D721Med (cell line): ENCODE measurements around the gene CDH2.

ENCODE experiments used
- DNase-seq: peaks from one replicate; pipeline ENCODE4 v3.0.0; 2011; ENCODE audit warnings: low spot score; ENCODE audit not compliant: insufficient read length
- FAIRE-seq: peaks from 2 replicates; lab custom pipeline; 2011; peaks lifted over from hg19 to GRCh38; lab: Jason Lieb, UNC
- CTCF ChIP-seq: IDR thresholded peaks from 2 replicates; pipeline ENCODE4 v1.5.1; 2012; ENCODE audit warnings: mild to moderate bottlenecking, control low read depth; ENCODE audit not compliant: insufficient read depth; ENCODE audit errors: missing control alignments

The CDH2 gene

GRCh38 chr18:27967913-27968824 is 208.8 kb downstream of the CDH2 start:
- no peak for TF ChIP-seq CTCF
- DNase-seq = no peak
- FAIRE-seq = no peak

DNA sequence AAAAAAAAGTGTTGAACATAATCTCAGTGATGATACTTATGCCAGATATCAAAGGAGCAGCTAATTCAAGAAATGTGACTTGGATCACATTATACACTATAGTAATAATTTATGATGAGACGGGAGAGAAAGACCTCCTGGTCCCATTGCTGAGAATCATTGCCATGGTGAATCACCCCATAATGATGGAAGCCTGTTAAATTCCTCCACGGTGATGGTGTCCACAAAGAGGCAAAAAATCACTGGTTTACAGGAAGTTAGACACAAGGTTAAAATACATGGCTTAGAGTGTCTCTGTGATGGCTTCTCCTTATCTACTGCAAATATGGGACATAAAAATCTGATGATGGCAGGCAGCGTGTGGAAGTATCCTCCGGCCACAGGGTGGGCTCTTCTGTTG is 210.0 kb downstream of the CDH2 start:
- FAIRE-seq = no peak
- no peak for TF ChIP-seq CTCF
- no peak for DNase-seq

DNA sequence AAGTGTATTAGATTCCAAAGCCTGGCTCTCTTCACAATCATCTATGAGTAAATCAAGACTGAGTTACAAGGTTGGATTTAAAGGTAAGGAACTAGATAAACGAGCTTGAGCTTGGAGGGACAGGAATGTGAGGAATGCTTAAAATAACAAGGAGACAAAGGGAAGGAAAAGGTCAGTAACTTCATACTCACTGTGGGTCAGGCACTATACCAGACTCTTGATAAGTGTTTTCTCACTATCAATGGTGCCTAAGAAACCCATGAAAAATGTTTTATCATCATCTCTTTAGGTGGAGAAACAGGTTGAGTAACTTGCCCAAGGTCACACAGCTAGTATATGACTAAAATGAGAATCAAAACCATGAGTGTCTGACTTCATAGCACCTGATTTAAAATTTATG is 212.1 kb downstream of the CDH2 start:
- DNase-seq (no peak), FAIRE-seq (peak; percentile 53)
- no peak for TF ChIP-seq CTCF

DNA sequence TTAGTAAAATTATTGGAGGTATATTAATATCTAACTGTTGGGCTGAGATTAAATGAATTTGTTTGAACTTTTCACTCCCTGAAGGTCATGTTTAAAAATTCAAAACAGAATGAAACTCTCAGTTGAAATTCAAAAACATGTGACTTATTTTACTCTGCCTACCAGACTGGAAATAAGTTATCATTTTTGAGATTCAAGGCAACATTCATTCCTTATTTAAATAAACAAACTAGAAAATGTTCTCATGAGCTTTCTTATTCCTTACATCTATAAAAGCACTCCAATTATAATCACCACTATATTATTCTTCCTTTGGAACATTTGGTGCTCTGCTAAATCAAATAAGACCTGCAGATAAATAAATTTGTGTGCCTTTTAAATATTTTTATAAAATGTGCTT is 217.8 kb downstream of the CDH2 start:
- DNase-seq (no peak), FAIRE-seq (no peak)
- no peak for TF ChIP-seq CTCF

- no peak for DNase-seq
- no peak for TF ChIP-seq CTCF
- FAIRE-seq = no peak
These were observed 220.8 kb downstream of the CDH2 start for GRCh38 chr18:27956001-27956640.

DNA sequence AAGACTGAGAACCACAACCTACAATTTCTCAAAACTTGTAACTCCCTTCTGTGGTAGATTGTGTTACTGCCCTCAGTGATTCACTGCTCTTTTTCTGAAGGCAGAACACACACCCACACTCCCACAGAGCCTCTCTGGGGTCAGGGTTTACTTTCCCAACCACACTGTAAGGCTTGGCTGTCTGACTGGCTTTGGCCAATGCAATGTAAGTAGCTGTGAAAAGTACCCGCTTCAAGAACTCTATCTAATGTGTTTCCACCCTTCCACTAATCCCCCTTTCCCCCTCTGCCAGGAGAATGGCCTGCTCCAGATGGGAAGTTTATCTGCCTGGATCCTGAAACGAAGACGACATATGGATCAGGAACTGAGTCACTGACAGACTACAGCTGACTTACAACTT is 222.7 kb downstream of the CDH2 start:
- TF ChIP-seq CTCF = no peak
- DNase-seq (no peak), FAIRE-seq (peak; percentile 89)

GRCh38 chr18:27952741-27953140 is 224.2 kb downstream of the CDH2 start:
- TF ChIP-seq CTCF = no peak
- DNase-seq (no peak), FAIRE-seq (peak; percentile 82)
